DMS 273 (cell line): Measurements from ENCODE around the gene PAXX.

Experiments used
- DNase-seq: peaks from one replicate; lab custom pipeline; 2025; ENCODE audit not compliant: unreplicated experiment; lab: John Stamatoyannopoulos, UW

The PAXX gene

DNA sequence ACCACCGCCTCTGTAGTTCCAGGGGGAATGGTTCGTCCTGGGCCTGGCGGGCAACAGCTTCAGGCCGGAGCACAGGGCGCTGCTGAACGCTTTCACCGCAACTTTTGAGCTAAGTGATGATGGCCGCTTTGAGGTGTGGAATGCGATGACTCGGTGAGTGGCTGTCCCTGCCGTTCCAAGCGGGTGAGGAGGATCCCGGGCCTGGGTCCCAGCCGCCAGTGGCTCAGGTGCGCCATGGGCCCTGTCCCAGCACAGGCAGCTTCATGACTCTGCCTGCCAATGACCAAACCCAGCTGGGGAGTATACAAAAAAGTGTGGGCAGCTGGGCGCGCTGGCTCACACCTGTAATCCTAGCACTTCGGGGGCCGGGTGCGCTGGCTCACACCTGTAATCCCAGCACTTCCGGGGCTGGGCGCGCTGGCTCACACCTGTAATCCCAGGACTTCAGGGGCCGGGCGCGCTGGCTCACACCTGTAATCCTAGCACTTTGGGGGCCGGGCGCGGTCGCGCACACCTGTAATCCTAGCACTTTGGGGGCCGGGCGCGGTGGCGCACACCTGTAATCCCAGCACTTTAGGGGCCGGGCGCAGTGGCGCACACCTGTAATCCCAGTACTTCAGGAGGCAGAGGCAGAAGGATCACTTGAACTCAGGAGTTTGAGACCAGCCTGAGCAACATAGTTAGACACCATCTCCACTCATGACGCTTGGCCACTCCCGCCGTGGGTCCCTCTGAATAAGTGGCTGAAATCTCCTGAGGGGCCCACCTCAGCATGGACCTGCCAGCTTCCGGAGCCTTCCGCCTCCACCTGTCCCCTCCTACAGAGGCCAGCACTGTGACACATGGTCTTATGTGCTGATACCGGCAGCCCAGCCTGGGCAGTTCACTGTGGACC lies 39.1 kb upstream of the PAXX start:
- no peak for DNase-seq

DNA sequence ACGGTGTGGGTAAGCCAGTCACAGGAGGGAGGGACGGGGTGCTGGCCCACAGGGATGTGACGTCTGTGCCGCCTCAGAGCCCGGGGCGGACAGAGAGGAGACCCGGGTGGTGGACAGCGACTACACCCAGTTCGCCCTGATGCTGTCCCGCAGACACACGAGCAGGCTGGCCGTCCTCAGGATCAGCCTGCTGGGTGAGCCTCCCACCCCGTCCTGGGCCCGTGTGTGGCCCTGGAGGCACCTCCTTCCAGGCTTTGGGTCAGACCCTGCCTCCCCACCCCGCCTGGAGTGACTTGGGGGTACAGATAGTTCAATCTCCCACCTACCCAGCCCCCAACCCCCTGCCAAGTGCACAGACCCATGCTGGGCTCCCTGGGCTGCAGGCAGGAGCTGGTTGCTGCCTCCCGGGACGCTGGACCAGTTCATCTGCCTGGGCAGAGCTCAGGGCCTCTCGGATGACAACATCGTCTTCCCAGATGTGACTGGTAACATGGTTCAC lies 38.4 kb upstream of the PAXX start:
- no peak for DNase-seq

DNA sequence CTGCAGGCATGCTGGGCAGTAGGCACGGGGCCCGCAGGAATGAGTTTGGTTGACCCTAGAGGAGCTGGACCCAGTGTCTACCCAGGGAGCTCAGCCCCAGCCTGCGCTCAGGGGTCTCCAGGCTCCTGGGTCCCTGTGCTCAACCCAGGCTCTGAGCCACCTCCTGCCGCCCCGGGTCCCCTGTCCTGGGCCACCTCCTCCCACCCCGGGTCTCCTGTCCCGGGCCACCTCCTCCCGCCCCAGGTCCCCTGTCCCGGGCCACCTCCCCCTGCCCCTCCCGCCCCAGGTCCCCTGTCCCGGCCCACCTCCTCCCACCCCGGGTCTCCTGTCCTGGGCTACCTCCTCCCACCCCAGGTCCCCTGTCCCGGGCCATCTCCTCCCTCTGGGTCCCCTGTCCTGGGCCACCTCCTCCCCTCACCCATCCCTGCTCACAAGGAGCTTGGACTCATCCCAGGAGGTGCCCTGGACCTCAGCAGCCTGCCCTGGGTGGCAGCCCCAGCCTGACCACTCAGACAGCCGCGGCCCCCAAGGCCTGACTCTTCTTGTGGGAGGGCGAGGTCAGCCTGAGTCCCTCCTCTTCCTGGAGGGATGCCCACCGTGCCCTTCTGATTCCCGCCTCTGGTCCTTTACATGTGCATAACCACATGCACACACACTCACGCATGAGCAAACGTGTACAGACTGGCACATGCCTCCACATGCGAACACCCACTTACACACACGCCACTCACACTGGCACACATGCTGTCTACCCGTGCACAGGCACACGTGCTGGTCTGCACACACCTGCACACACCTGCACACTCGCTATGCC lies 37.7 kb upstream of the PAXX start:
- no peak for DNase-seq

DNA sequence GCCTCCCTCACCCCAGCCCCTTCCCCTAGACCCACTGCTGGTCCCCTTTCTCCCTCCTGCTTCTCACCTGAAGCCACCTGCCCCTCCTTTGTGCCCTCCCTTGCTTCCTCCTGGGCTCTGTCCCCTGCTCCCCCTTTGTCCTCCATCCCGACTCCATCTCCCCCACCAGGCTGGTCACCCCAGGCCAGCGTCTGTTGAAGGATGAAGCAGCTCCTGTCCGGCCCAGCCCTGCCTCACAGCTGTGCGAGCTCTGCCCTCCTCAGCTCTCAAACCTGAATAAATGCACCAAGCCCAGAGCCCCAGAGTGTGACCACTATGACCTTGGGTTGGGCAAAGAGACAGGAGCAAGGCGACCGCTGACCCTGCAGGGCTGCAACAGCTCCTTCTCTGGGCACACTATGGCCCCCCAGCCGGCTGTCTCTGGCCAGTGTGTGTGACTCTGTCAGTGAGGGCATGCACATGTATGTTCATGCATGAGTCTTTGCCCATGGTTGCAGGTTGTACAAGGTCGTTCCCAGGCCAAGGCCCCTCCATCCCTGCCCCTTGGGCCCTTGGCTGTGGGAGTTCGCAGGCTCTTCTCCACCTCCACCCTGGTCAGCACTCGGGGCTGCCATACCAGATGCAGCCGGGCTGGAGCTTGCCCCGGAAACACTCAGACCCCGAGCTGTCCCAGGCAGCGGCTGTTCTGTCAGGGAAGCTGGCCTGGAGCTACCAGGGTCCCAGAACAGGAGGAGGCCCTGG lies 36.9 kb upstream of the PAXX start:
- no peak for DNase-seq

DNA sequence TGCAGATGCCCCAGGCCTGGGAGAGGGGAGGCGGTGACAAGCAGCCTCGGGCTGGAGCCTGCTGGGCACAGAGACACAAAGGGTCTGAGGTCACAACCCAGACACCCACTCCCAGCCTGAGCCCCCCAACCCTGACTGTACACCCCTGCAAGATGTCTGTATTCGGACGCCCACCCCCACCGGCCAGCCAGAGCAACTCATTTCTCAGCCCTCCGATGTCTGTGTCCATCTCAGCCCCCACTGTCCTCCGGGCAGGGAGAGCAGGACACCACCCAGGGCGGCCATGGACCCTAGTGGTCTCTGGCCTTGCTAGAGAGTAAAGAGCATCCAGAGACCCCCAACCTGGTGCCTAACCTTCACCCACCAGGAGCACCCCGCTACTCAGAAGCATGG lies 36.3 kb upstream of the PAXX start:
- no peak for DNase-seq

DNA sequence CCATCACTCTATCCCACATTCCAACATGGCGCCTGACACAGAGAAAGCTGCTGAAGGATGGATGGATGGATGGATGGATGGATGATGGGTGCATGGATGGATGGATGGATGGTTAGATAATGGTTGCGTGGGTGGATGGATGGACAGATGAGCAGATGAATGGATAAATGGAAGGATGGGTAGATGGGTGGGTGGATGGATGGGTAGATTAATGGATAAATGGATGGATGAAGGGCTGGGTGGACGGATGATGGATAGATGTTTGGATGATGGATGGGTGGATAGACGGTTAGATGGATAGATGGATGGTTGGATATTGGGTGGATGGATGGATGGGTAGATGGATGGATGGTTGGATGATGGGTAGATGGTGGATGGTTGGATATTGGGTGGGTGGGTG lies 35.6 kb upstream of the PAXX start:
- DNase-seq: no peak

DNA sequence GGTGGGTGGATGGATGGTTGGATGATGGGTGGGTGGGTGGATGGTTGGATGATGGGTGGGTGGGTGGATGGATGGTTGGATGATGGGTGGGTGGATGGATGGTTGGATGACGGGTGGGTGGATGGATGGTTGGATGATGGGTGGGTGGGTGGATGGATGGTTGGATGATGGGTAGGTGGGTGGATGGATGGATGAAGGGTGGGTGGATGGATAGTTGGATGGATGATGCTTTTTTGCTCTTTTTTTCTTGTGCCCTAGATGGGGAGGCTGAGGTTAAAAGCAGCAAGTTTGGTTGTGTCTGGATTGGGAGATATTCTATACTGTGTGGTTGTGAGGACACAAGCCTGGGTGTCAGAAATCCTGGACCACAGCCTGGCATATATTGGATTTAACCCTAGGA lies 34.8 kb upstream of the PAXX start:
- DNase-seq: no peak

DNA sequence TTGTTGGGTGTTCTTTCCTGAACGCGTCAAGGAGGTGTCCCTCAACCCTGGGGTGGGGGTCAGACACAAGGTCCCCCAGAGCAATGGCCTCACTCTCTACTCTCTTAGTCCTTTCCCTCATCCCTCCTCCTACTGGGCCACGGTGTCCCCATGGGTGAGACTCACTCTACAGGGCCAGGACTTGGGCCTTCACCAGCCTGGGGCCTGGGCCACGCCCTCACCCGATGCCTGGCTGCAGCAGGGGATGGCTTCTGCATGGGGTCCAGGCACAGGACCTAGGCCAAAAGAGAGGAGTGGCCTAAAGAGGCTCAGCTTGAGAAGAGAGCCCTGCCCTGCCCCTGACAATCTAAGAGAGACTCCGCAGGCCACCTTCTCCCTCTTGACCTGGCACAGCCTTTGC lies 34.3 kb upstream of the PAXX start:
- DNase-seq: no peak

DNA sequence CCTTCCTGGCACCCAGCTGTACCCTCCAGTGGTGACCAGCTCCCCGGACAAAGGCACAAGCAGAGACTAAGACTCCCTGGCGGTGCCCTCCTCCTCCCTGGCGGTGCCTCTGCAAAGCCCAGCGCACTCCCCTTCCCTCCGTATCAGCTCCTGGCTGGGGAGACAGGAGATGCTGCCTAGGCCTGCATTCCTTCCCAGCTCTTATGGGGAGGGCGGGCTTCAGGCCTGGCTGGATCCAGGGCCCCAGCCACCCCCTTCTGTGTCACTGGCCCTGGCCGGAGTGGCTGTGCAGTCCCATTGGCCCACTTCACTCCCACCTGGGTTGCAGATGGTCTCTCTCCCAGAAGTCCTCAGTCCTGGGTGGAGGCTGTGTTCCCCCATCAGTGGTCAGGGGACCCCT lies 33.7 kb upstream of the PAXX start:
- DNase-seq: no peak

DNA sequence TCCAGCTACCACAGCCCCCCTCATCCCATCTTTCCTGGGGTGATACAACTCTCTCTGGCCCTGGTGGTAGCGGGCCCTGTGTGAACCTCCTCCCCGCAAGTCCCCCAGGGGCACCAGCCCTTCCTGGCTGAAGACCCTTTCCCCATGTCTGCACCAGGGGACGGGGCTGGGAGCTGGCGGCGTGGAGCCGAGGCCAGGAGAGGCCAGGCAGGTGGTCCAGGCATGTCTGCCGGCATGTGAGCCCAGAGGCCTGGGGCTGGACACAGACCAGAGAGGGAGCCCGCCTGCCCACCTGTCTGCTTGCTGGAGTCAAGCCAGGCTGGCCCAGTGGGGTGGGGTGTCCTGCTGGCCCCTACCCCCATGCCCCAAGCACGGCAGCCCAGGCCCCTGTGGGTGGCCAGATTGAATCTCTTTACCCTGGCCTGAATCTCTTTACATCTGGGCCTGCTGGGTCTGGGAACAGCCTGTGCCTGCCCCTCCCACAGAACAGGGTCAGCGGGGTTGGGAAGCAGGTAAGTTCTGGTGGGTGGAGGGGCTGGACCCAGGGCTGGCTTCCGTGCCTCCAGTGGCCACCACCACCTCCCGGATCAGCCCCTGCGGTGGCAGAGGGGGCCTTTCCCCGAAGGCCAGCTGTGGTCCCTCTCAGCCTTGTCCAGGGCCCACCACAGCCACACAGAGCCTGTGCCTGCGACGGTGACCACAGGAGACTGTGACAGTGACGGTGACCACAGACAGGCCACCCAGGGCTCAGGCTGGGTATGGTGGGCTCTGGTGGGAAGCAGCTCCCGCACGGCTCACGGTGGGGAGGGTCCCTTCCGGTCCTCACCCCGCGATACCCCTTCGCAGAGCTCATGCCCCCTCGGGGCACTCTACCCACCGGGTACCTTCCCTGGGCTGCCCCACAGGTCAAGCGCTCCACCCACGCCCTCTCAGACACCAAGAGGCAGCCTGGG lies 33.0 kb upstream of the PAXX start:
- no peak for DNase-seq

DNA sequence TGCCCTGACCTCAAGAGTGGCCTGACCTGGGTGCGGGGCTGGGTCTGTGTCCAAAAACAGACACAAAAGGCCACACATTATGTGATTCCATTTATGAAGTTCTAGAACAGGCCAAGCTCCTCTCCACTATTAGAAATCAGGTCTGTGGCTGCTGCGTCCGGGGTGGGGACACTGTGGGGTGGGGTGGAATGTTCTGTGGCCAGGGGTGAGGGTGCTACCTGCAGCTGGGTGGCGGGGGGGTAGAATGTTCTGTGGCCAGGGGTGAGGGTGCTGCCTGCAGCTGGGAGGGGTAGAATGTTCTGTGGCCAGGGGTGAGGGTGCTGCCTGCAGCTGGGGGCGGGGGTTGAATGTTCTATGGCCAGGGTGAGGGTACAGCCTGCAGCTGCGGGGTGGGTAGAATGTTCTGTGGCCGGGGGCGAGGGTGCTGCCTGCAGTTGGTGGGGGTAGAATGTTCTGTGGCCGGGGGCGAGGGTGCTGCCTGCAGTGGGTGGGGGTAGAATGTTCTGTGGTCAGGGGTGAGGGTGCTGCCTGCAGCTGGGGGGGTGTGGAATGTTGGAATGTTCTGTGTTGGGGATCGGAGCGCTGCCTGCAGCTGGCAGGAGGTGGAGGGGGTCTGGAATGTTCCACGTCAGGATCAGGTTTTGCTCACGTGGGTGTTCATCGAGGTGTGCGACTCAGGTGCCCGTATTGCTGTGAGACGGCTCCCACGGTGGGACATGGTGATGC lies 31.8 kb upstream of the PAXX start:
- DNase-seq: no peak

DNA sequence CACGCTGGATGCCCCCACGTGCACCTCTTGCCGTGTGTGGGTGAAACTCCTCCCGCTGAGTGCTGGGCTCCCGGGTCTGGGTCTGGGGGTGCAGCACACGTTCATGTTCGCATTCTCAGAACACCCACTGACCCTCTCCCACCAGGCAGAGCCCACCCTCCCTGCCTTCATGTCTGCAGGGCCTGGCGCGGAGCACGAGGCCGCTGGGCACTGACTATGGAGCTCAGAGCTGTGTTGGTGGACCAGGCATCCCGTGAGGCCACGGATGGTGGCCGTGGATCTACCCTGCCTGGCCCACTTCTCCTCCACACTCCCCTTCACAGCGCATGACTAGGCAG lies 31.3 kb upstream of the PAXX start:
- peak; percentile 53 for DNase-seq

DNA sequence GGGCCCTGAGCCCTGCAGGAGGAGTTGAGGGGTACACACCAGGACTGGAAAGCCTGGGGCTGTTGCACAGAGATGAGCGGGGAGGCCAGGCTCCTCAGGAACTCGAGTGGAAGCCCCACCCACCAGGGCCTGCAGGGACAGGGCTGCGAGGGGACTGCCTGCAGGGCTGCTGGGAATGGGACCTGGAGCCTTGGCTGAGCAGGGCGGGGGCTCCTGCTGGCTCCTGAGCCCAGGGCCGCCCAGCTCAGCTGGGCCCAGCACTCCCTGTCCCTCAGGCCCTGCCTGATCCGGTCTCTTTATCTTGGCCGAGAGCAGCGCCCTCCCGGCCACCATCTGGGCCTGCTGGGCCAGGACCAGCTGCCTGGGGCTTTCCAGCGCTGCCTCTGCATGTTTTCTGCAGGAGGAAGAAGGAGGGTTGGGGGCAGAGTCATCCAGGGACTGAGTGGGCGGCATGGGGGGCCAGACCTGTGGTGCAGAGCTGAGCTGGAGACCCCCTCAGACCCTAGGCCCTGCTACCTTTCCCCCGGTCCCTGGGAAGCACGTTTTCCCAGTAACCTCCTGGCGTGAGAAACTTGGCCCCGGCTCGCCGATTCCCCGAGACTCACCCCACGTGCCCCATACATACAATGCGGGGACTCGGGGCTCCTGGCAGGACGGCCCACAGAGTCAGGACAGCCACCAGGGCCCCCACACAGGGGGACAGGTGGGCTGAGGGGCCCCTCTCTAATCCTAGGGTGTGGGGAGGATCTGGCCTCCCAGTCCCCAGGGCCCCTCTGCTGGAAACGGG lies 30.8 kb upstream of the PAXX start:
- peak; percentile 76 for DNase-seq

DNA sequence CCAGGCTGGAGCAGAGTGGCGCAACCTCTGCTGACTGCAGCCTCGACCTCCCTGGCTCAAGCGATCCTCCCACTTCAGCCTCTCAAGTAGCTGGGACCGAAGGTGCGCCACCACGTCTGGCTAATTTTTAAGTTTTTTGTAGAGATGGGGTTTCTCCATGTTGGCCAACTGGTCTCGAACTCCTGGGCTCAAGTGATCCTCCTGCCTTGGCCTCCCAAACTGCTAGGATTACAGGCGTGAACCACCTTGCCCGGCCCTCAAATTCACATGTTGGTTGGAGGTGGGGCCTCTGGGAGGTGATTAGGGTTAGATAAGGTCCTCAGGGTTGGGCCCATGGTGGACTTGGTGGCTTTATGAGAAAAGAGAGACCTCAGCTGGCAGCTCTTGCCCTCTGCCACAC lies 30.1 kb upstream of the PAXX start:
- no peak for DNase-seq

DNA sequence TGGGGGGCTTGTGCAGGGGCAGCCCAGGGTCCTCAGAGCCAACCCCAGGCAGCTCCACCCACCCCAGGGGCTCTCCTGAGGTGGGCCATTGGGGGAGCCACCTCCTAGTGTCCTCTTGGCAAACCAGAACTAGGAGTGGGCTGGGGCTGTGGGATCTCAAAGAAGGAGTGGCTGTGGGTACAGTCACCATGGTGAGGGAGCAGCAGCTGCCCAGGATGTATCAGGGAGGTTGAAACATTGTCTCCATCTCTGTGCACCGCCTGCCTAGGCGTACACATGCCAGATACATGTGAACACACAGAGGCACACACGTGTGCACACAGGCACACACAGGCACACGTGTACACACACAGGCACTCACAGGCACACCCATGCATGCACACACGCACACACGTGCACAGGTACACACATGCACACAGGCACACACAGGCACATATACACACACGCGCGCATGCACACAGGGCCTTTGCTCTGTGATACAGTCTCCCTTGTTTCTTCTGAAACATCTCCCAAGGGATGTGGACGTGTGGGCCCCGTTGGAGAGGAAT lies 29.4 kb upstream of the PAXX start:
- DNase-seq: no peak

DNA sequence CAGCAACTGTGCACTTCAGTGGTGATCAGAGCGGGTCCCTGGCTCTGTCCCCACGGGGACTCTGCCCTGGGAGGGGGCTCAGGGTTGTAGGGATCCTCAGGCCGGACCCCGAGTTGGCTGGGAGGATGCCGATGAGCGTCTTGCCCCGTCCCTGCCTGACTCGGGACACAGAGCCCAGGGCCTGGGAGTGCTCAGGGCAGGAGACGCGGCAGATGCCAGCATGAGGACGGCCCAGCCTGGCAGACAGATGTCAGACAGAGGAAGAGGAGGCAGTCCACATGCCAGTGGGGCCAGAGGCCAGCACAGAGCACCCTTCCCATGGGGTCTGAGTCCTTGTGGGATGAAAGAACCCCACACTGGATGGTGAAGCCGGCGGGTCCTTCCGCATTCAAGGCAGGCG lies 28.9 kb upstream of the PAXX start:
- DNase-seq: peak; percentile 68

DNA sequence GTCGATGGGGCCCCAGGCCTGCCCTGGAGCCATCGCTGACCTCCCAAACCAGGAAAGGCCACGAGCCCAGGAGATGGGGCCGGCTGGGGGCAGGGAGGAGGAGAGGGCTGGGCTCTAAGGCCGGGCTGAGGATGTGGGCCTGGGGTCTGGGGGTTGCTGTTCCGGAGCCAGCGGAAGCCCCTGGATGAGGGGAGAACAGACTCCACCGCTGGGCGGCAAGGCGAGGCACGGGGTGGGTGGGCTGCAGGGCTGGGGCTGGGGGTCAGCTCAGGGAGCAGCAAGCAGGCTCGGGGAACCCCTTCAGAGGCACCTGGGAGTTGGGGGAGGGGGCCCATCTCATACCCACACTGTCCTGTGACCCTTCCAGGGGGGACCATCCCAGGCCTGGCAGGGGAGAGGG lies 28.5 kb upstream of the PAXX start:
- no peak for DNase-seq

DNA sequence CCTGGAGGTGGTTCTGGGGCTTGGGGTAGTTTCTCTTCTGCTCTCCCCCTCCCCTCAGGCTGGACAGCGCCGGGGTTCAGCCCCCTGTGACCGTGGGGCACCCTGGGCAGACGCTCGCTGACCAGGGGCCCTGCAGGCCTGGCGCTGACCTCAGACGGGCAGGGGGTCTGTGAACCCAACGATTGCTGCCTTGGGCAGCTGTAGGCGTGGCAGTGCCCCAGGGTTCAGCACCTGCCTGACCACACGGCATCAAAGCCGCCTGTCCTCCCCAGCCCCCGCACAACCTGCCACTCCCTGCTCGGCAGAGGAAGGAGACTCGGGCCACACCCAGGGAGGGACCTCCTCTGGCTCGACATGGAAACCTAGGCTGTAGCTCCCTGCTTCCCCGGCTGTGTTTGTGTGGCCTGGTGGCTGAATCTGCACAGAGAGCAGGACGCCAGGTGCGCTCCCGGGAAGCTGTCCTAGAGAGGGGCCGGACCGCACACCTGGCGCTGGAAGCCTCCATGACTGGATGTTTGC lies 28.0 kb upstream of the PAXX start:
- peak; percentile 32 for DNase-seq
